ENCODE data around the gene SLC29A2. TPM values are rescaled to one million over a fixed set of nuclear protein-coding genes. Genes with fewer than 3 reads are reported as not detected.

The SLC29A2 gene
- total and polyA plus RNA-seq, 2 of the 8 experiments (the other 6 are each of a cell fraction or from before 2014, with no cell fraction given) = 29.3 to 31.6 TPM

- TF ChIP-seq HDAC2 (IDR thresholded peaks at IDR 0.05; ENCODE audit: borderline replicate concordance in 1 of 2, low read depth in 2 of 2, low read length in 2 of 2) = no peak
- no peak for TF ChIP-seq EZH2 (IDR thresholded peaks at IDR 0.05; ENCODE audit: low read depth, low read length, severe bottlenecking)
- TF ChIP-seq SUZ12 (IDR thresholded peaks at IDR 0.05; ENCODE audit: low read length) = no peak
- no peak for TF ChIP-seq USF2 (IDR thresholded peaks at IDR 0.05; ENCODE audit: low read length)
- no peak for TF ChIP-seq JUND (IDR thresholded peaks at IDR 0.05; ENCODE audit: low read length)
- no peak for TF ChIP-seq CBX5 (IDR thresholded peaks at IDR 0.05; ENCODE audit: low read depth, low read length)
- no peak for TF ChIP-seq TCF12 (IDR thresholded peaks at IDR 0.05; ENCODE audit: low read depth, low read length)
- no peak for TF ChIP-seq TEAD4 (IDR thresholded peaks at IDR 0.05; ENCODE audit: low read depth, low read length)
- no peak for TF ChIP-seq NANOG (IDR thresholded peaks at IDR 0.05; ENCODE audit: insufficient read depth, low read depth, low read length, poor library complexity, severe bottlenecking)
These were observed 6.4 kb downstream of the SLC29A2 start (continued) for GRCh38 chr11:66365166-66365565.
